Prostate gland (tissue), 2 donors: ENCODE results near the gene GNE. TPM values are rescaled to one million over a fixed set of nuclear protein-coding genes. Genes with fewer than 3 reads are reported as not detected.

Experiments
- DNase-seq: peaks from one replicate; pipeline ENCODE4 v3.0.0-alpha.2; 2019; ENCODE audit warnings: low spot score
- H3K27ac ChIP-seq, 2 donors: fragments of 200-600 bp; sonication (generic); 2 replicates each; pipeline ENCODE4 v1.5.1; 2017 to 2019
- H3K27me3 ChIP-seq: fragments of 200-600 bp; sonication (generic); replicated peaks from 2 replicates; pipeline ENCODE4 v1.5.1; 2019; ENCODE audit not compliant: insufficient read depth
- H3K36me3 ChIP-seq, 2 donors: fragments of 200-600 bp; sonication (generic); 1 replicate in 1 of 2; 2 replicates in 1 of 2; pipeline versions ENCODE4 v1.5.1 to v1.8.1; 2017 to 2019
- H3K4me1 ChIP-seq: fragments of 200-600 bp; sonication (generic); replicated peaks from 2 replicates; pipeline ENCODE4 v1.5.1; 2019
- H3K4me3 ChIP-seq, 2 donors: fragments of 200-600 bp; sonication (generic); 2 replicates each; pipeline ENCODE4 v1.5.1; 2017 to 2019
- H3K9me3 ChIP-seq: fragments of 200-600 bp; sonication (generic); 2 replicates; pipeline ENCODE4 v1.5.1; 2017
- POLR2A ChIP-seq: fragments of 450-650 bp; IDR thresholded peaks from one replicate; pipeline ENCODE4 v1.6.1; 2016; ENCODE audit warnings: antibody characterized with exemption, mild to moderate bottlenecking
- POLR2AphosphoS5 ChIP-seq: sonication (generic); formaldehyde crosslinking; IDR thresholded peaks from one replicate; pipeline ENCODE4 v1.6.1; 2017; ENCODE audit warnings: antibody characterized with exemption
- WGBS: methylation state at CpG from one replicate; pipeline ENCODE4 v1.1.5; 2018; 5-methylcytosine and 5-hydroxymethylcytosine counted together
- intact Hi-C: fragments of 100-400 bp; cut with DNase I; formaldehyde crosslinking; loops from one replicate; pipeline ENCODE4 v1.14.2; 2022
- total RNA-seq, 2 donors: library from RNA; depleted of rRNA; stranded (reverse); fragments of >200 nt; gene quantifications; one replicate each; pipeline ENCODE4 v1.1.0, GENCODE V29; 2016
- TF ChIP-seq, protein P1 (sequence below), 4 experiments: fragments of 200-600 bp in 2 of 4; fragments of 450-650 bp in 2 of 4; sonication (generic) in 2 of 4; IDR thresholded peaks; 1 replicate in 3 of 4; 2 replicates in 1 of 4; pipeline ENCODE4 v1.5.1; 2016 to 2019; ENCODE audit warnings: antibody characterized with exemption in 4 of 4, mild to moderate bottlenecking in 2 of 4, moderate library complexity in 2 of 4

The GNE gene
- total RNA-seq, 2 donors from 2014 or later = 34.5 to 54.0 TPM

DNA sequence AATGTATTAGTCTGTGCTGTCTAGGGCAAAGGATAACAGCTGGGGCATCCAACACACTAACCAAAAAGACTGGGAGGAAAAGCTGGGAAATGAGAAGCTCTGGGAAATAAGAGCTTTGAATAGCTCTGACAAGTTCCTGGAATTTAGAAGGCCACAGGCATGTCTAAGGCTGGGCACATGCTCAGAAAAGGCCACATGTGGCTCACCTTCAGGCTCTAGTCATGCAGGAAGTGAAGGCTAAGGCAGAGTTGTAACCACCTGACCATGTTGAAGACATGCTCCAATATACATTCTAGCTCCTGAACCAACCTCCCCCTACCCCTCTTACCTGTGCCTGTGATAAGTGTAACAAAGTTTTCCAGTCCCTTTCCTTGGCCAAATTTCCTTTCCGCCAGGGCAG is 35.8 kb downstream of the GNE start:
- no peaks in the 10 kb centered on the region for H3K4me1 ChIP-seq
- no peak for DNase-seq
- no peaks in the 10 kb centered on the region for H3K9me3 ChIP-seq
- H3K27ac ChIP-seq = no peak overlapping the region
- peaks cover 6 to 10% of the 10 kb centered on the region in 2 donors for H3K36me3 ChIP-seq
- no peaks in the 10 kb centered on the region for H3K27me3 ChIP-seq
- no peak overlapping the region for H3K4me3 ChIP-seq
- TF ChIP-seq POLR2AphosphoS5 (no peak), POLR2A (no peak)
- TF ChIP-seq, protein P1, sequence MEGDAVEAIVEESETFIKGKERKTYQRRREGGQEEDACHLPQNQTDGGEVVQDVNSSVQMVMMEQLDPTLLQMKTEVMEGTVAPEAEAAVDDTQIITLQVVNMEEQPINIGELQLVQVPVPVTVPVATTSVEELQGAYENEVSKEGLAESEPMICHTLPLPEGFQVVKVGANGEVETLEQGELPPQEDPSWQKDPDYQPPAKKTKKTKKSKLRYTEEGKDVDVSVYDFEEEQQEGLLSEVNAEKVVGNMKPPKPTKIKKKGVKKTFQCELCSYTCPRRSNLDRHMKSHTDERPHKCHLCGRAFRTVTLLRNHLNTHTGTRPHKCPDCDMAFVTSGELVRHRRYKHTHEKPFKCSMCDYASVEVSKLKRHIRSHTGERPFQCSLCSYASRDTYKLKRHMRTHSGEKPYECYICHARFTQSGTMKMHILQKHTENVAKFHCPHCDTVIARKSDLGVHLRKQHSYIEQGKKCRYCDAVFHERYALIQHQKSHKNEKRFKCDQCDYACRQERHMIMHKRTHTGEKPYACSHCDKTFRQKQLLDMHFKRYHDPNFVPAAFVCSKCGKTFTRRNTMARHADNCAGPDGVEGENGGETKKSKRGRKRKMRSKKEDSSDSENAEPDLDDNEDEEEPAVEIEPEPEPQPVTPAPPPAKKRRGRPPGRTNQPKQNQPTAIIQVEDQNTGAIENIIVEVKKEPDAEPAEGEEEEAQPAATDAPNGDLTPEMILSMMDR (IDR thresholded peaks at IDR 0.05) = no peak
- intact Hi-C loops = no loop called here
- WGBS = 100% methylated on average over 1 of the region's 1 CpG

- Histone ChIP-seq H3K27me3 (no peaks in the 10 kb centered on the region), H3K36me3 (peaks cover 6 to 10% of the 10 kb centered on the region in 2 donors), H3K4me1 (no peaks in the 10 kb centered on the region), H3K9me3 (no peaks in the 10 kb centered on the region), H3K27ac (no peak overlapping the region), H3K4me3 (no peak overlapping the region)
- intact Hi-C loops = no loop called here
- TF ChIP-seq POLR2A = no peak
- no peak for TF ChIP-seq POLR2AphosphoS5
- WGBS = 97% methylated on average over 3 of the region's 3 CpGs
- no peak for DNase-seq
Measured at GRCh38 chr9:36221667-36222066, 36.6 kb downstream of the GNE start.

- H3K4me3 ChIP-seq = no peak overlapping the region
- no peak for DNase-seq
- H3K27ac ChIP-seq = no peak overlapping the region
Measured at GRCh38 chr9:36218411-36218901, 39.8 kb downstream of the GNE start.

DNA sequence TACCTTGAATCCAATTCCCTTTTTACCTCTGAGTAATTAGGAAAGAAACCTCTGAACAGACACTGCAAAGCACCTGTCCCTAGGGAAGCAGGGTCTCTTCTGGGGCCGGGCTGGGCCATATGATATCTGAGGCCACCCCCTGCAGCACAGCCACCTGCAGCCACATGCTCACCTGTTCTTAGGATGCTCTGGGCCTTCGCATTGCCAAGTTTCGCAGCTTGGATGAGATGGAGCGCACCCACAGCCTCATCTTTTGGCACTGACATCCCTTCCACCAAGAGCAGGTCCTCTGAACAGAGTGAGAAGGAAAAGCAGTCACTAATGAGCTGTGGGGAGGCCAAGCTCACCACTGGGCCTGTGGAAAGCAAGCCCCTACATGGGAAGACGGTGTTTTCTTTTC is 40.2 kb downstream of the GNE start:
- no peaks in the 10 kb centered on the region for H3K27me3 ChIP-seq
- no peak for DNase-seq
- H3K9me3 ChIP-seq = no peaks in the 10 kb centered on the region
- WGBS = 87% methylated on average over 5 of the region's 5 CpGs
- H3K4me3 ChIP-seq = no peak overlapping the region
- no peaks in the 10 kb centered on the region for H3K4me1 ChIP-seq
- TF ChIP-seq, protein P1 (IDR thresholded peaks at IDR 0.05) = no peak
- TF ChIP-seq POLR2AphosphoS5 (no peak), POLR2A (no peak)
- intact Hi-C loops = no loop called here
- no peak overlapping the region for H3K27ac ChIP-seq
- peaks cover 6 to 8% of the 10 kb centered on the region in 2 donors for H3K36me3 ChIP-seq

More at GRCh38 chr9:36218411-36218901, 39.8 kb downstream of the GNE start:
- WGBS = 67% methylated on average over 7 of the region's 7 CpGs
- TF ChIP-seq POLR2AphosphoS5 (no peak), POLR2A (no peak)
- TF ChIP-seq, protein P1 (IDR thresholded peaks at IDR 0.05) = no peak
- intact Hi-C loops = no loop called here
- Histone ChIP-seq H3K36me3 (peaks cover 6 to 10% of the 10 kb centered on the region in 2 donors), H3K9me3 (no peaks in the 10 kb centered on the region), H3K4me1 (no peaks in the 10 kb centered on the region), H3K27me3 (no peaks in the 10 kb centered on the region)

- H3K4me3 ChIP-seq = no peak overlapping the region
- TF ChIP-seq POLR2A (no peak), POLR2AphosphoS5 (no peak)
- TF ChIP-seq, protein P1 (IDR thresholded peaks at IDR 0.05) = no peak
- no peaks in the 10 kb centered on the region for H3K4me1 ChIP-seq
- H3K27ac ChIP-seq = no peak overlapping the region
- 68% methylated on average over 13 of the region's 13 CpGs for WGBS
- H3K9me3 ChIP-seq = no peaks in the 10 kb centered on the region
- H3K36me3 ChIP-seq = peaks cover 2% of the 10 kb centered on the region in 2 donors
- intact Hi-C loops = no loop called here
- H3K27me3 ChIP-seq = no peaks in the 10 kb centered on the region
- DNase-seq = no peak
Measured at GRCh38 chr9:36217256-36217968, 40.8 kb downstream of the GNE start.
